ENCODE results near the gene ARPC5L.

GRCh38 chr9:124828489-124829333 is 33.2 kb upstream of the ARPC5L start:
- no peak for TF ChIP-seq CTCF (IDR thresholded peaks at IDR 0.05; ENCODE audit: borderline replicate concordance, extremely low read depth, low read length, poor library complexity, severe bottlenecking)
- TF ChIP-seq EZH2 (IDR thresholded peaks at IDR 0.05; ENCODE audit: borderline replicate concordance, low read depth, low read length, severe bottlenecking), result no peak

Measured in DND-41 (cell line).